KBM-7 (cell line): ENCODE measurements around the gene EYA2.

Experiments
- DNase-seq: peaks from one replicate; pipeline ENCODE4 v3.0.0-alpha.2; 2015
- in situ Hi-C: fragments of 300-500 bp; cut with MboI; formaldehyde crosslinking; loops from 2 replicates; pipeline ENCODE4 v1.14.3; 2020; ENCODE audit warnings: low sequenced_read_pairs, low pct_unique_long_range_greater_than_20kb, mixed read lengths

The EYA2 gene

GRCh38 chr20:47141350-47141921, 246.8 kb downstream of the EYA2 start:
- in situ Hi-C loops, result no loop called here
- no peak for DNase-seq

- no peak for DNase-seq
- in situ Hi-C loops, result no loop called here
Observed at GRCh38 chr20:47141941-47142773, 247.5 kb downstream of the EYA2 start.

GRCh38 chr20:47142774-47143170, 248.1 kb downstream of the EYA2 start:
- in situ Hi-C loops, result no loop called here
- no peak for DNase-seq

- no peak for DNase-seq
- in situ Hi-C loops, result no loop called here
Observed at GRCh38 chr20:47143657-47144056, 249.0 kb downstream of the EYA2 start.

GRCh38 chr20:47144463-47144862, 249.8 kb downstream of the EYA2 start:
- in situ Hi-C loops, result no loop called here
- DNase-seq, result no peak

- DNase-seq, result no peak
- in situ Hi-C loops, result no loop called here
Observed at GRCh38 chr20:47146686-47147085, 252.0 kb downstream of the EYA2 start.

- in situ Hi-C loops, result no loop called here
- no peak for DNase-seq
Observed at GRCh38 chr20:47148059-47148458, 253.4 kb downstream of the EYA2 start.

GRCh38 chr20:47149939-47150338, 255.3 kb downstream of the EYA2 start:
- no peak for DNase-seq

GRCh38 chr20:47150403-47151152, 255.9 kb downstream of the EYA2 start:
- peak; percentile 69 for DNase-seq
- in situ Hi-C loops, result loop anchor here (25.0 kb wide), 1 partner anchor 388 kb away; no protein-coding TSS in a partner anchor

More at GRCh38 chr20:47149939-47150338, 255.3 kb downstream of the EYA2 start:
- in situ Hi-C loops, result loop anchor here (25.0 kb wide), 1 partner anchor 388 kb away; no protein-coding TSS in a partner anchor

GRCh38 chr20:47152068-47152467, 257.4 kb downstream of the EYA2 start:
- in situ Hi-C loops, result loop anchor here (25.0 kb wide), 1 partner anchor 390 kb away; no protein-coding TSS in a partner anchor
- DNase-seq, result no peak

- no peak for DNase-seq
- in situ Hi-C loops, result loop anchor here (25.0 kb wide), 1 partner anchor 392 kb away; no protein-coding TSS in a partner anchor
Observed at GRCh38 chr20:47154089-47154488, 259.4 kb downstream of the EYA2 start.

- no peak for DNase-seq
- in situ Hi-C loops, result loop anchor here (25.0 kb wide), 1 partner anchor 394 kb away; no protein-coding TSS in a partner anchor
Observed at GRCh38 chr20:47156301-47157137, 261.9 kb downstream of the EYA2 start.

GRCh38 chr20:47159166-47159565, 264.5 kb downstream of the EYA2 start:
- in situ Hi-C loops, result loop anchor here (25.0 kb wide), 1 partner anchor 397 kb away; no protein-coding TSS in a partner anchor
- no peak for DNase-seq

GRCh38 chr20:47160240-47160639, 265.6 kb downstream of the EYA2 start:
- no peak for DNase-seq
- in situ Hi-C loops, result loop anchor here (25.0 kb wide), 1 partner anchor 398 kb away; no protein-coding TSS in a partner anchor

- no peak for DNase-seq
- in situ Hi-C loops, result loop anchor here (25.0 kb wide), 1 partner anchor 399 kb away; no protein-coding TSS in a partner anchor
Observed at GRCh38 chr20:47160992-47161391, 266.3 kb downstream of the EYA2 start.

- in situ Hi-C loops, result loop anchor here (25.0 kb wide), 1 partner anchor 399 kb away; no protein-coding TSS in a partner anchor
- DNase-seq, result no peak
Observed at GRCh38 chr20:47161411-47161810, 266.8 kb downstream of the EYA2 start.

GRCh38 chr20:47164140-47164539, 269.5 kb downstream of the EYA2 start:
- in situ Hi-C loops, result loop anchor here (25.0 kb wide), 1 partner anchor 402 kb away; no protein-coding TSS in a partner anchor
- DNase-seq, result no peak

- no peak for DNase-seq
- in situ Hi-C loops, result loop anchor here (25.0 kb wide), 1 partner anchor 403 kb away; no protein-coding TSS in a partner anchor
Observed at GRCh38 chr20:47165376-47165865, 270.8 kb downstream of the EYA2 start.
